ENCODE data around the gene NAA15.
A peak's percentile ranks its signal among the peaks of the same experiment; 100 is the strongest.
"Not testable (repeated sequence)": the region's sequence is repeated elsewhere in the genome, so short reads cannot be mapped to it uniquely, and the experiment has no call there.

The NAA15 gene

DNA sequence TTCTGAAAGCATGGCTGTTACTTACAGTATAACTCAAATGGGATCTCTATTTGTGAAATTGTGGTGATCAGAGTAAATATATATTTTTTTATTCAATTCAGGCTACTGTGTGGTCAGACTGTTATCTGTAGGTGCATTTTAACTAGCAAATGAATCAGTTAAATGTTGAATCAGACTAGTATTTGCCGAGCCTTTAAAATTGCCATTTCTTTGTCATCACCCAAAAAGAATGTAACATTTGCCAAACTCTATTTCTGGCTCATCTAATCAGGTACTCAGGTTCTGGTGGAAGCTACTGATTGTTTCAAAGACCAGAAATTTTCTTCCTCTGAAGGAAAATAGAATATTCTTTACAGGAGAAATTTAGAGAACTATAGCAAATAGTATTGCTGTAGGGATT lies 1.8 kb upstream of the NAA15 start:
- DNase-seq = no peak

DNA sequence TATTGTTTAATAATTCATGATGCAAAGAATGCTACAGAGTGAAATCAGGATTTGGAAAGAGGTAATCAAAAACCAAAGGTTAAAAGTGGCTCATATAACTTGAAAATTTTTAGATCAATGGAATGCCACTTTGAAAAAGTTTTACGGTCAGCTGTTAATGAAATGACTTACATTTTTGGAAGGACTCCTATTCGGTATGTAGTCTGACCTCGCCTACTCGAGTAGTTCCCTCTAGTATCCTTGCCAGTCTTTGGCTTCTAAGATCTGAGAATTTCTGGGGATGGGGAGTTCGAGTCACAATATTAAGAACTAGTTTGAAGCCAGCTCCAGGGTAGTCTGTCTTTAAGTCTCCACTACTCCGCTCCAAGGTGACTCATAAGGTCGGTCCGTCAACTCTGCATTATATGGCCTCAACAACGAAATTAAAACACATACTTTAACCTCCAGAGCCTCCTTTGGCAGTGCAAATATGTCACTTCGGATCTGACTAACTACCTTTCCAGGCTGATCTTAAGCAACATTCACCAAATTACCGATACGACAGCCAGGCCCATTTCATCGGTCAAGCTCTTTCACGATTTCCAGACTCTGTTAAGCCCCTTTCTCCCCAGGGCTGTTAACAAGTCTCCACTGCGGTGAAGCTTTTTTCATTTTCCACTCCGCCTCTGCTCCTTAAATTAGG lies 733 bp upstream of the NAA15 start:
- DNase-seq = no peak

DNA sequence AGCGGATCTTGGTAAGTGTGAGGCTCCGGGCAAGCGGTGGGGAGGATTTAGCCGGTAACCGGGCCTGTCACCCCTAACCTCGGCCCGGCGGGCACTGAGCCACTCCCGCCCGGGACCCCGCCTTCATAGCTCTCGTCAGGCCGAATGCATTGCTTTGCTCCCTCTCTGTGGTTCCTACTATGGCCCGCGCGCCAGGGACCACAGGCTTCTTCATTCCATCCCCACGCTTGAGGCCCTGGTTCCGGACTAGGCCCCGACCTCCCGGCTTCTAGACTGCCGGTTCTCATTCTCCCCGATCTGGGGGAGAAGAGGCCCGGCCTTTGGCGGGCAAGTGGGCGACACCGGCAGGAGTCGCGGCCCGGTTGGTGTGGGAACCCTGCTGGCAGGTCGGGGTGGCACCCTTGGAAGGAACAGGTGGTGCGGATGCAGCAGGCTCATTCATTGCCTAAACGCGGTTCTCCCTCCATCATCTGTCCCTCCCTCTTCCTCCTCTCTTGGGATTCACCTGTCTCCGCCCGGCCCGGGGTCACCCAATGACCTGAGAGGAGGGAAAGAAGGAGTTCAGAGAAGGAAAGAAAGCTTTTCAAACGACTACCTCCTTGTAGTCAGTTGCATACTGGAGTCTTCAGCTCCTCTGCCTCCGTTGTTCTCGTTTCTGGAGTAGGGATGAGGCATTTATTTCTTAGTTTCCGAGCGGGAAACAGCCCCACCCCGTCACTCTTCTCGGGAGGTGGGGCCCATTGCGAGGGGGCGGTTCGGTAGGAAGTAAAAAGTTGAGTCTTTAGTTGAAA lies 711 bp downstream of the NAA15 start, which contains the start of gene NDUFC1:
NDUFC1 (minus strand) TSS at position 657 of the 791 bp plus-strand sequence. CDS start 6,679 bp downstream, outside the sequence.
- DNase-seq = peak; percentile 21

DNA sequence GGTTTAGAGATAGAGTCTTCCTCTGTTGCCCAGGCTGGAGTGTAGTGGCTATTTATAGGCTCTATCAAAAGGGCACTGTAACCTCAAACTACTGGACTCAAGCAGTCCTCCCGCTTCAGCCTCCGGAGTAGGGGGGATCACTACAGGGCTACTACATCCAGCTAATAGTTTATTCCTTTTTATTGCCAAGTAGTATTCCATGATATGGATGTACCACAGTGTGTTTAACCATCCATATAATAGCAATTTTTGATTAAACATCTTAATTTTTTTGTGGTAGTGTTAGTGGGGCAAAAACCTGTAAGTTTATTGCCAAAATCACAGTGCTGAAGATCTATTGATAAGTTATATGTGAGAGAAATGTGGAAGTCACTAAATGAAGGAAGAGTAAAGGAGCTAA lies 3.6 kb downstream of the NAA15 start:
- no peak for DNase-seq

DNA sequence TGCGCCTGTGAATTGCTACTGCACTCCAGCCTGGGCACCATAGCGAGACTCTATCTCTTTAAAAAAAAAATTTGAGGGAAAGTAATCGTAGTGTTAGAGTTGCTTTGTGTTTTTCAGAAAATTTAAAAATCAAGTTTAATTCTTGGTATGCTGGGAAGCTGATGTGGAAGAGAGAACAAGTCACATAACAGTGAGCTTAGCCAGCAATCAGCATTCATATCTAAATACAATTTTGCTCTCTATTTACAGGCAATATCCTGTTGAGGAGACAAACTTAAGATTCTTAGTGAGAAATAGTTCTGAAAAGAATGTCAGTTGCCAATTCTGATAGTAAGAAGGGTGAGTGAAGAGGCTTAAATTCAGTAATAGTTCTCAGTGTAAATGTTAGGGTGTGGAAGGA lies 10.6 kb downstream of the NAA15 start:
- no peak for DNase-seq

DNA sequence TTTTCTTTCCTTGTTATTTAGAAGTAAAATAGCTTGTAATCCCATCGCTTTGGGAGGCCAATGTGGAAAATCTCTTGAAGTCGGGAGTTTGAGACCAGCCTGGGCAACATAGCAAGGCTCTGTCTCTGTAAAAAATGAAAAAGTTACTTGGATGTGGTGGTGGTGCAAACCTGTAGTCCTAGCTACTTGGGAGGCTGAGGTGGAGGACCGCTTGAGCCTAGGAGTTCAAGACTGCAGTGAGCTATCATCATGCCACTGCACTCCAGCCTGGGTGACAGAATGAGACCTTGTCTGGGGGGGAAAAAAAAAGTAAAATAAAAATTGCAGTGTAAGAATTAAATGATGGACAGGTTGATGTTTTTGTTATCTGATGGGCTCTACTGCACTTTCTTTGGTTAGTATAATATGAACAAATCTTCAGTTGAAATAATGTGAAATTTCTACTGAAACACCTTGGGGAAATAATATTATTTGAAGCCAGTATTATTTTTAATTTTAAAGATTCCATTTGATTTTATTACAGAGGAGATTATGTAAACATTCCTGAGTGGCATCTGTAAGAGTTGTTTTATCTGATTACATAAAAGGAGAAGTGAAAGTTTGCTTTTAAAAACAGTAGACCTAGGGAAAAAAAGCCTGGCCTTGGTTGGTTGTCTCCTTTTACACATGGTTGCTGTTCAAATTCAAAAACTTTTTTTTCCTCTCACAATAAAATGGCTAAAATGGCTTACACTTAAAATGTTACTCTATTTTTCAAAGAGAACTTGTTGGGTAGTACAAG lies 11.4 kb downstream of the NAA15 start:
- DNase-seq = no peak

DNA sequence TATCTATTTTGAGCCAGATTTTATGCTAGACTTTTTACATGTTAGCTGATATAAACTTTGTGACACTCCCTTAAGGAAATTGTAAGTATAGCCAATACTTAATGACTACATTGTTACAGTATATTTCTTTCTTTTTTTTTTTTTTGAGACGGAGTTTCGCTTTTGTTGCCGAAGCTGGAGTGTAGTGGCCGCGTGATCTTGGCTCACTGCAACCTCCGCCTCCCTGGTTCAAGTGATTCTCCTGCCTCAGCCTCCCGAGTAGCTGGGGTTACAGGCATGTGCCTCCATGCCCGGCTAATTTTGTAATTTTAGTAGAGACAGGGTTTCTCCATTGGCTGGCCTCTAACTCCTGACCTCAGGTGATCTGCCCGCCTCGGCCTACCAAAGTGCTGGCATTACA lies 12.1 kb downstream of the NAA15 start:
- DNase-seq = not testable (repeated sequence)

DNA sequence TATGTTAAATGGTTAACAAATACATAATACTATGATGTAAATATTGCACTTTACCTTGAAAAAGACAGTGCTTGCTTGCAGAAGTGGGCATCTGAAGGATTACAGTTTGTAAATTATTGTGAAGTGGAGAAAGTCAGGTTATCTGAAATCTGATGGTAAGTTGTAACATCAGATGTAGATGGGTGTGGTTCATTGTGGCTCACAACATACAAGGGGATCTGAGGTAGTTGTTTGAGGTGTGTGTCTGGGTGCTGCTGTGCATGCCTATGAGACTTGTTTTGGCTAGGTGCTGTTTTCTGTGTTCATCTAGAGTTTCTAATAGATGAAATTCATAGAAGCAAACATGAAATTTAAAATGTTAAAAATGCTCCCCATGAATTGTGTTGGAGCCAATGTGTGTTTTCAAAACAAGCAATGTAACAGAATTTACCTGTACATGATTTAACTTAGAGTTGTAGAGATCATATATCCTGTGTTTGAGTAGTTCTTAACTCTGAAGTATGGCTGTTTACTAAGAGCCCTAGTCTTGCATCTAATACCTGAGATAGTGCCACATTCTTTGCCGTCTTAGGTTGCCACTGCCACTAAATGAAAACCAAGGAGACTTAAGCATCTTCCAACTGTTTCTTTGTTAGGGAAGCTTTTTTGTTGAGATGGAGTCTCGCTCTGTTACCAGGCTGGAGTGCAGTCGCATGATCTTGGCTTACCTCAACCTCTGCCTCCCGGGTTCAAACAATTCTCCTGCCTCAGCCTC lies 12.9 kb downstream of the NAA15 start:
- no peak for DNase-seq

DNA sequence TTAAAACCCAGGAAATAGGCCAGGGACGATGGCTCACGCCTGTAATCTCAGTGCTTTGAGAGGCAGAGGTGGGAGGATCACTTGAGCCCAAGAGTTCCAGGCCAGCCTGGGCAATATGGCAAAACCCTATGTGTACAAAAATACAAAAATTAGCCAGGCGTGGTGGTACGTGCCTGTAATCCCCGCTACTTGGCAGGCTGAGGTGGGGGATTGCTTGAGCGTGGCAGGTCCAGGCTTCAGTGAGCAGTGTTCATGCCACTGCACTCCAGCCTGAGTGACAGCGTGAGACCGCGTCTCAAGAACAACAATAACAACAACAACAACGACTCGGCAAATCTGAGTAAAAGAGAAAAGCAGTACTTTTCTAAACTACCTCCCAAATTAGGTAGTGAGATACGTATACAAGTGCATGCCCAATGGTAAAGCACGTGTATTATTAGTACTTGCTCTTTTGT lies 13.9 kb downstream of the NAA15 start:
- no peak for DNase-seq

DNA sequence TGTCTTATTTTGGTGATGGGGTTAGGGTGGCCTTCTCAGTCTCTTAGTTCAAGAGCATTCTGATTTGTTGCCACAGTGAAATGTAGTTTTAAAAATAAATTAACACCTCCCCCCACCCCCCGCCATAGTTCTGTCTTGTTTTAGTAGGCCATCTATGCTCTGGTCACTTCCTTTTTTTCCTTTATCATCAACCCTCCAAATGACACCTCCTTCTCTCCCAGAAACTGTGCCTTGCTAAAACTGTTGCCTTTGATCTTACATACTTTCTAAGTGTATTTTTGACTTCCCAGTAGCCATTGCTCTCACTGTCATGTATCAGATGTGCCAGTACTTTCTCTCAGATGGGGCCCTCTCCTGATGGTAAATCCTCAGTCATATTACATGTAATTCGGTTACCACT lies 15.4 kb downstream of the NAA15 start:
- no peak for DNase-seq

DNA sequence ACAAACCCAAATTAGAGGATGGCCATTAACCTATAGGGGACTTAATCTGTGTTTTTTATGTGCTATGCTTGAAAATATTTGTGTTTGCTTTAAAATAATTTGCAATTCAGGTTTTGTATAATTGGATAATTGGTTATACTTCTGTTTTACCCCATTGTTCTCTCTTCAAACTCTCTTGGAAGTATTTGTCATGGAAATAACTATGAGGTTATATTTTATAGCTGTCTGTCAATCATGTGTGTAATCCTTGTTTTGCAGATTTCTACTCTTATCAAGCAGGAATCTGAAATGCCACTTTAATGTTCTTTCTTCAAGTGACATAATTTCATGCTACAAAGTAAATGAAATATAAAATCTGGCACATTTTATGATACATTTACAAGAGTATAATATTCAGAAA lies 16.3 kb downstream of the NAA15 start:
- DNase-seq = no peak

DNA sequence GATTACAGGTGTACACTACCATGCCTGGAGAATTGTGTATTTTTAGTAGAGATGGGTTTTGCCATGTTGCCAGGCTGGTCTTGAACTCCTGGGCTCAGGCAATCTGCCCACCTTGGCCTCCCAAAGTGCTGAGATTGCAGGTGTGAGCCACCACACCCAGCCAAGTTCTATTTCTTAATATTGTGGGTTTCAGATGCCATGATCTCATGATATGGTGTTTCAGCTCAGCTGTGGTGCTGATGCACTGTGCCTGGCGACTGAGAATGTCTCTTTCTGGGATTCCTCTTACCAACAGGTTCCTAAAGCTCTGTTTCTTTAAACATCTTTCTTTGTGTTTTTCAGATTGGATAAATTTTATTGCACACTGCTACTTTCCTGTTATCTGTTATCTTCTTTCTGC lies 18.3 kb downstream of the NAA15 start:
- no peak for DNase-seq

DNA sequence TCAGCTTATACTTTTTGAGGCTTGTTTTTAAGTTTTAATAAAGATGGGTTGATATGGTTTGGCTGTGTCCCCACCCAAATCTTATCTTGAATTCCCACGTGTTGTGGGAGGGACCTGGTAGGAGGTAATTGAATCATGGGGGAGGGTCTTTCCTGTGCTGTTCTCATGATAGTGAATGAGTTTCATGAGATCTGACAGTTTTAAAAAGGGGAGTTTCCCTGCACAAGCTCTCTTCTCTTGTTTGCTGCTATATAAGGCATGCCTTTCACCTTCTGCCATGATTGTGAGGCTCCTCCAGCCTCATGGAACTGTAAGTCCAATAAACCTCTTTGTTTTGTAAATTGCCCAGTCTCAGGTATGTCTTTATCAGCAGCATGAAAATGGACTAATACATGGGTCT lies 20.8 kb downstream of the NAA15 start:
- DNase-seq = not testable (repeated sequence)

DNA sequence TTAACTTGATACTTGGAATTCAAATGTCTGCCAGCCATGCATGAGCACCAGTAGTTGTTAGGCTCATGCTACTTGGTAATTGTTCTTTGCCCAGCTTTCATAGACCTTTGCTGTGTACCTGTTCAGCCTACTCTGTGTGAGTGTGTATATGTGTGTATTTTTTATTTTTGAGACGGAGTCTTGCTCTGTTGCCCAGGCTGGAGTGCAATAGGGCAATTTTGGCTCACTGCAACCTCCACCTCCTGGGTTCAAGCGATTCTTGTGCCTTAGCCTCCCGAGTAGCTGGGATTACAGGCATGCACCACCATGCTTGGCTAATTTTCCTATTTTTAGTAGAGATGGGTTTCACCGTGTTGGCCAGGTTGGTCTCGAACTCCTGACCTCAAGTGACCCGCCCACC lies 21.2 kb downstream of the NAA15 start:
- DNase-seq = not testable (repeated sequence)

DNA sequence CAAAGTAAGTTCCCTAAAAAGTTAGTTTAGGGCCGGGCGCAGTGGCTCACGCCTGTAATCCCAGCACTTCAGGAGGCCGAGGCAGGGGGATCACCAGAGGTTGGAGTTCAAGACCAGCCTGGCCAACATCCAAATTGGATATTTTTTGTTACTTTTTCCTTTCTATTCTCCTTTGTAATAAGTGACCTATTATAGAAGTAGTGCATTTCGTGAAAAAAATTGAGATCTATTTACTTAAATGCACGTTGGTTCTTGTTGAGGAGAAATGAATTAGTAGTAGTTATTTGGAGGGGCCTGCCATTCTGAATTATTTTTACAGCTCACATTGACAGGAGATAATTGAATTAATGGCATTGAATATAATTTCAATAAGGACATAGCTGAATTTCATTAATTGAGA lies 23.3 kb downstream of the NAA15 start:
- no peak for DNase-seq

DNA sequence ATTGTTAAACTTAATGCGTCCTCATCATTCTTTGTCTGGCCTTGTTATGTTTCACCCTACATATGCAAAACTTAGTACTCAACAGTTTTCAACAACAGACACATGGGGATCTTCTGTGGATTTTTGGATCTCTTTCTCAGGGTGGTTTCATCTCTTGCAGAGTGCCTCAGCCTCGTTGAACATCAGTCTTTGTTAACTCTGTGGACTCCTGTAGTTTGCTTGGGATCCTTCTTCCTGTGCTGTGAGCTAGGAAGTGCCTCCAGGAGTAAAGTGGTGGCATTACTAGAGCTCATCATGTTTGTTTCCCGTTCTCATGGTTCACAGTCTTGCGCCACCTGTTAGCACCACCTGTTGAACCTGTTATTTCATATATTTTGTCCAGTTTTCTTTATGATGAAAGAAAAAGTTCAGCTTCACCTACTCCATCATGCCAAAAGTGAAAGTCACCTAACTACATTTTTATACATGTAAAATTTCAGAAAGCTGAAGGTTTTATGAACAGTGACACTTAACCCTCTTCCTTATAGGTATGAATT lies 28.4 kb downstream of the NAA15 start:
- DNase-seq = no peak

DNA sequence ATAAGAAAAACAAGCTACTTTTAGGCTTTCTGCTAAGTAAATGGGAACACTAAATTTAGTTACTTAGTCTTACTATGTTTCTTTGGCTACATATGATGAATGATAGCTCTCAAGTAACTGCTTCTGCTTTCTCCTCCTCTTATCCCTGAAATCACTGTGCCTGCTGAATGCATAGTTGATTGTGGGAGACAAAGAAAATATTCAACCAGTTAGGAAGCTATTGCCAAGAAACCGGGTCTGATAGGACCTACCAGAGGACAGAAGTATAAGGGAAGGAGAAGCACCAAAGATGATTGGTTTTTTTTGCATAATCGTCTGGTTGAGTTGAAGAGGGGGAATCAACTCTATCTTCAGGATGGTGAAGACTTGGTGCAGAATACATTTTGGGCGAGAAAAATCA lies 29.0 kb downstream of the NAA15 start:
- no peak for DNase-seq

DNA sequence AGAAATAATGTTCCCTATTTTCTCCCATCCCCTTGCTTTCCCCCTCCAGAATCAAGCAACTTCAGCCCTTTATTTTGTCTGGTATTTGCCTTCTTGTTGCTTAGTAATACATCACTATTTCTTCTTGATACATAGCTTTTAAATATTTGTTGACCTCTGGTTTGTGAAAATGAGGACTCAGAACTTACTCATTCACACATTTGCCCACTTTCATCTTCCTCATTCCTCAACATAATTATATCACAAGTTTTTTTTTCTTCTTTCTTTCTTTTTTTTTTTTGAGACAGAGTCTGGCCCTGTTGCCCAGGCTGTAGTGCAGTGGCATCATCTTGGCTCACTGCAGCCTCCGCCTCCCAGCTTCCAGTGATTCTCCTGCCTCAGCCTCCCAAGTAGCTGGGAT lies 29.9 kb downstream of the NAA15 start:
- DNase-seq = no peak

DNA sequence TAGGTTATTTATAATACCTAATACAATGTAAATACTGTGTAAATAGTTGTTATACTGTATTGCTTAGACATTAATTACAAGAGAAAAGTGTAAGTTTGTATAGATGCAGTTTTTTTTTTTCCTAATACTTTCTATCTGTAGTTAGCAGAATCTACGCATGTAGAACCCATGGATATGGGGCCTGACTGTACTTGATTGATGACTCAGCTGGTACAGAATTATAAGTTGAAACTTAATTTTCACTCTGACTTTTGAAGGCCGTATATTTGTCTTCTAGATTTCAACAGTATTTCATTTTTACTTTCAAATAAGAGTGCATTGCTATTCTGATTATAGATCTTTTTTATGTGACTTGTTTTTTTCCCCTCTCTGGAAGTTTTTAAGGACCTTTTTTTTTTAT lies 31.7 kb downstream of the NAA15 start:
- no peak for DNase-seq

DNA sequence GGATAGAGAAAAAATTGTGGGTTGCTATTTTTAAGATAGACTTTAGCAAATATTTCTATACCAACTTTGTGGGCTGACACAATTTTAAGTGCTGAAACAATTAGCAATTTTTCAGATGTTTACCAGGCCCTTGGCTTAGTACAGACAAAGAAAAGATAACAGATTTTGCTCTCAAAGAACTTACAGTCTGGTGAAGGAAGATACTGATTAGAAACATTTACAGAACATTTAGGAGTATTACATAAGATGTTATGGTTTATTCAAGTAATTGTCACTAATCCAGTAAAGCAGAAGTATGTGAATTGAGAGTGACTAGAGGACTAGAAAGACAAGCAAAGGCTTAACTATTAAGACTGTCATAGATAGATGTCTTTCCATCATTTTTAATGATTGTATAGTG lies 36.3 kb downstream of the NAA15 start:
- DNase-seq = no peak

DNA sequence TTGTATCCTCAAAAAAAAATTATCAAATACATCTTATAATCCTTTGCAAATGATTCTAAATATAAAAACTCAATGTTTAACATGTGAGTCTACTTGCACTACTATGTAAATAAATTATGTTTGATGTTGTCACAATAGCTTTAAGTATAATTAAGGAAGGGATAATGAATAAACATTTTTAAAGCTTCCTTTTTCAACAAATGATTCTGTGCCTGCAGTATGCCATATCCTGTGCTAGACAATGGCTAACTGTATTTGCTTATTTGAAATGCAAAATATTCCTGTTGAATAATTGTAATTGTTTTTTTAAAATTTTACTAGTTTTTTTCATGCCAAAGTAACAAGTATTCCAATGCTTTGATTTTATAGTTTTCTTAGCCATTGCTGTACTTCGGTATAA lies 60.0 kb downstream of the NAA15 start:
- DNase-seq = no peak

DNA sequence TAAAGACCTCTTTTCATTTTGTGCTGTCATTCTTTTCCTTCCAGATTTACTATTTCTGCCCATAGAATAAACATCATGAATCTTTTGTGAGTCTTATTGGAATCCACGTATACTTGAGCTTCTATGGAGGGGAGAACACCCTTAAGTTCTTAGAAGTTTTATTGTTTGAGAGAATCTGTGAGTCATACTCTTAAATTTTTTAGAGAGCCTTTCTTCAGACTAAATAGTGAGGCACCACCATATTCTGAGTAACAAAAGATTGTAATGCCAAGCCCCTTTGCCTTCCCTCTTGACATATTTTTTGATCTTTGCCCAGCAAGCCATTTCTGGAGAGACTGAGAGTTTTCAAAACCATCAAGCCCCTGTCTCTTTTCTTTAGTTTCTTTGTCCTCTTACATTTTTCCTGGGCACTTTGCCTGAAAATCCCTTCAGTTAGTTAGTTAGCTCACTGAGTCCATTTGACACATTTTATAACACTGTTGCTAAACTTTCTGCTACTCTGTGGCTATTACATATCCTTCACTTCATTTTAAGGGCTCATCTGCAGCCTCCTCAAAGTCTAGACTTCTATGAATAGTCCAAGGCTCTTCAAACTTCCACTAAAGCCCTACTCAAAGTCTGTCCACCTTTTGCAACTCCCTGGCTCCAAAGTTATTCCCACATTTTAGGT lies 66.3 kb downstream of the NAA15 start:
- DNase-seq = no peak
